BJ (cell line): Measurements from ENCODE around the gene ECI2. TPM values are rescaled to one million over a fixed set of nuclear protein-coding genes. Genes with fewer than 3 reads are reported as not detected.
A peak's percentile ranks its signal among the peaks of the same experiment; 100 is the strongest.

Experiments used
- CTCF ChIA-PET: fragments of 350-600 bp; formaldehyde crosslinking; extraction: SDS; loops from one replicate; lab custom pipeline; 2021; ENCODE audit warnings: antibody characterized with exemption, inconsistent platforms; lab: Yijun Ruan, JAX
- POLR2A ChIA-PET: fragments of 300-600 bp; sonication (Branson Sonifier 250); formaldehyde crosslinking; extraction: SDS; loops from one replicate; lab custom pipeline; 2021; ENCODE audit warnings: antibody characterized with exemption; lab: Charles Lee
- DNase-seq: peaks from one replicate; pipeline ENCODE4 v3.0.0-alpha.2; 2011; ENCODE audit warnings: low read depth
- H3K27me3 ChIP-seq: 2 replicates; pipeline ENCODE4 v1.6.0; 2011; ENCODE audit warnings: low read length; ENCODE audit not compliant: control insufficient read depth, insufficient read depth
- H3K36me3 ChIP-seq: 2 replicates; pipeline ENCODE4 v1.5.1; 2011; ENCODE audit warnings: low read length; ENCODE audit not compliant: control insufficient read depth, insufficient read depth
- H3K4me3 ChIP-seq: 2 replicates; pipeline ENCODE4 v1.5.1; 2011; ENCODE audit warnings: low read depth, mild to moderate bottlenecking, control low read depth, low read length
- polyA plus RNA-seq: library from polyadenylated mRNA; depleted of rRNA; stranded (reverse); fragments of >200 nt; gene quantifications from 2 replicates; pipeline ENCODE4 v1.2.3, GENCODE V29; 2011
- TF ChIP-seq, protein P1 (sequence below): IDR thresholded peaks from 2 replicates; pipeline ENCODE4 v1.5.1; 2011; ENCODE audit warnings: low read depth, mild to moderate bottlenecking, control low read depth, inconsistent platforms, low read length, moderate library complexity; ENCODE audit not compliant: insufficient read depth

ECI2 gene
- polyA plus RNA-seq, 1 experiment = 55.3 TPM

DNA sequence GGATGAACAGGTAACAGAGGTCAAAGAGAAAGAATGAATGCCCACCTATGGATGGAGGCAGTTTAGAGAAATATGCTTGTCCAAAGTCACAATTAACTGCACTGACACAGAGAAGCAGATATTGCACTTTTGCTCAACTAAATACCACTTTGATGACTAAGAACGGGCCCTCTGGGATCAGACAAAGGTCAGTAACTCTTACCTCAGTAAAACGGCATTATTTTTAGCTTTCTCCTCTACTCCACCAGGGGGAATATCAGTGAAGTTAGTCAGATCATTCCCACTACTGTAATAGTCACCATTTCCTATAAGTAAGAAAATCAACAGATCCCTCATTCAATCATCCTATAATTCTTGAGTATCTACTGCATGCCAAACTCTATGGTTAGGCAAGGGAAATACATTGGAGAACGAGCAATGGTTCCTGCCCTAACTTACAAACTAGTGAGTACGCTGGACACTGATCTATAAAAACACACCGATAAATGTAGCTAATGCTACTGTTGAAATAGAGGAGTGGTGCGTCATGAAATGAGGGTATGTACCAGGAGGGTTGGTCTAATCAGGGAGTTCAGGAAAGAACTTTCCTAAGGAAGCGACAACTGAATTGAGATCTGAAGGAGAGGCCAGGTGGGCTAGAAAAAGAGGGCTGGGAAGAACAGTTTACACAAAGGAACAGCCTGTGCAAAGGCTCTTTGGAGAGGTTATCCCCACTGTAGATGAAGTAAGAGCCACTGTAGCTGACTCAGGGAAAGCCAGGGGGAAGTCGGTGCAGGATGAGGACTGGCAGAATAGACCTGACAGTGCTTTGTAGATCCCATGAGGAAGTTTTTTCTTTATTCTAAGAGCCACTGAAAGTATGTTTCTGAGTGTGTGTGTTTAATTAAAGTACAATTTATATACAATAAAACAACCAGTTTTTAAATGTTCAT, 9.2 kb downstream of the ECI2 start:
- peak; percentile 60 for DNase-seq
- no peak overlapping the region for H3K4me3 ChIP-seq
- TF ChIP-seq, protein P1, sequence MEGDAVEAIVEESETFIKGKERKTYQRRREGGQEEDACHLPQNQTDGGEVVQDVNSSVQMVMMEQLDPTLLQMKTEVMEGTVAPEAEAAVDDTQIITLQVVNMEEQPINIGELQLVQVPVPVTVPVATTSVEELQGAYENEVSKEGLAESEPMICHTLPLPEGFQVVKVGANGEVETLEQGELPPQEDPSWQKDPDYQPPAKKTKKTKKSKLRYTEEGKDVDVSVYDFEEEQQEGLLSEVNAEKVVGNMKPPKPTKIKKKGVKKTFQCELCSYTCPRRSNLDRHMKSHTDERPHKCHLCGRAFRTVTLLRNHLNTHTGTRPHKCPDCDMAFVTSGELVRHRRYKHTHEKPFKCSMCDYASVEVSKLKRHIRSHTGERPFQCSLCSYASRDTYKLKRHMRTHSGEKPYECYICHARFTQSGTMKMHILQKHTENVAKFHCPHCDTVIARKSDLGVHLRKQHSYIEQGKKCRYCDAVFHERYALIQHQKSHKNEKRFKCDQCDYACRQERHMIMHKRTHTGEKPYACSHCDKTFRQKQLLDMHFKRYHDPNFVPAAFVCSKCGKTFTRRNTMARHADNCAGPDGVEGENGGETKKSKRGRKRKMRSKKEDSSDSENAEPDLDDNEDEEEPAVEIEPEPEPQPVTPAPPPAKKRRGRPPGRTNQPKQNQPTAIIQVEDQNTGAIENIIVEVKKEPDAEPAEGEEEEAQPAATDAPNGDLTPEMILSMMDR = peak; percentile 56

DNA sequence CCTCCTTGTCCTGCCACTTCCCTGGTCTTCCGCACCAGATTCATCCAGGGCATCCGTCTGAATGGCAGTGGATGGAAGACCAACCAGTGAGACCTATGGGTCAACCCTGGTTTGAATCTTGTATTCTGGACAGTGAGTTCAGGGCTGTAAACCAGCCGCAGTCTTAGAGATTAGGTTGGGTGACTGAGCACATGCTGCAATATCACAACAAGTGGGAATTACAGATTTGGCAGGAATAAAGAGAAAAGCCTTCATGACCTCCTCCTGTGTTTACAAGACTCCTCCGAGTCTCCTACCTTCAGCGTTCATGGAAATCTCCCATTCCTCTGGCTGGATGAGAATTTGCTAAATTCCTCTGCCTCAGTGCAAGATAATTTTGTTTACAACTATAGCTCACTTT, 9.9 kb downstream of the ECI2 start:
- no peak for DNase-seq
- CTCF ChIA-PET = interaction anchor here (0.6 to 1.6 kb wide), 5 partner anchors 14 to 113 kb away, joined by 3 to 5 read pairs (median 3); no protein-coding TSS in a partner anchor
- TF ChIP-seq, protein P1 = no peak
- H3K36me3 ChIP-seq = peaks cover 1% of the 10 kb centered on the region
- POLR2A ChIA-PET = no interaction called here
- H3K27me3 ChIP-seq = no peaks in the 10 kb centered on the region
- no peak overlapping the region for H3K4me3 ChIP-seq

More for the DNA sequence above, 9.2 kb downstream of the ECI2 start:
- CTCF ChIA-PET = interaction anchor here (0.6 to 1.6 kb wide), 5 partner anchors 14 to 112 kb away, joined by 3 to 5 read pairs (median 3); no protein-coding TSS in a partner anchor
- Histone ChIP-seq H3K36me3 (peaks cover 1% of the 10 kb centered on the region), H3K27me3 (no peaks in the 10 kb centered on the region)
- POLR2A ChIA-PET = no interaction called here

DNA sequence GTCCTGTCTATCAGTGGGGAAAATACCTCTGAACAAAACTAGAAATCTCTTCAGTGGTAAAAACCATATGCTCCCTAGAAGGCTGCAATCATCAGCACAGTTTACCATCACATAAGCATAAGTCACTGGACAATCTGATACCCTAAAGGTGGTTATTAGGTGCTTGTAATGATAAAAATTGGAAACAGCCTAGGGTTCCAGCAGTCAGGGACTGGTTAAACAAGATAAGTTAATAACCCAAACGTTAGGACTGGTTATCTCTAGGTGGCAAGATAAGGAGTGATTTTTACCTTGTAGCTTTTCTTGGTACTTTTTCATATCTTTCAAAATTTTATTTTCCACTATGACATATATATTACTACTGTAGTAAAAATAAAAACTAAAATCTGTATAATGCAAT, 11.0 kb downstream of the ECI2 start:
- no peak for DNase-seq
- Histone ChIP-seq H3K4me3 (no peak overlapping the region), H3K36me3 (peaks cover 1% of the 10 kb centered on the region), H3K27me3 (no peaks in the 10 kb centered on the region)
- TF ChIP-seq, protein P1 = no peak
- CTCF ChIA-PET = interaction anchor here (0.7 to 0.9 kb wide), 2 partner anchors 28 to 31 kb away, joined by 3 read pairs; no protein-coding TSS in a partner anchor
- POLR2A ChIA-PET = no interaction called here

DNA sequence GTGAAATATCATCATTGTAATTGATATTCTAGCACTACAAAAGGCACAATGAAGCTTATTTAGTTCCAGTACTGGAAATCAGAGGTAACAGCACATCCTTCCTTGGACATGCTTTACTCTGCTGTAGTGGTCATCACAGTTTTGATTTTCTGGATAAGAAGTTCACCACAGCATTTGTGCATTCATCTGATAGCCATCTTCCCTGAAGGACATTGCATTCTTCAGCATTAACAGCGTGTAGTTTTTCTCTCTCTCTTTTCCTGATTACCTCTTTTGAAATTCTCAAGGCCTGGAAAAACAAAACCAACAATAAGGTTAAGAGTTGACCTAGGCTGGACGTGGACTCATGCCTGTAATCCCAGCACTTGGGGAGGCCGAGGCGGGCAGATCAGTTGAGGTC, 19.6 kb downstream of the ECI2 start:
- POLR2A ChIA-PET = interaction anchor here (0.9 kb wide), 1 partner anchor 642 kb away, joined by 5 read pairs; no protein-coding TSS in a partner anchor
- DNase-seq = no peak
- Histone ChIP-seq H3K36me3 (peaks cover 11% of the 10 kb centered on the region), H3K27me3 (no peaks in the 10 kb centered on the region), H3K4me3 (no peak overlapping the region)
- CTCF ChIA-PET = interaction anchor here (1.1 kb wide), 1 partner anchor 48 kb away, joined by 3 read pairs; no protein-coding TSS in a partner anchor
- TF ChIP-seq, protein P1 = no peak

DNA sequence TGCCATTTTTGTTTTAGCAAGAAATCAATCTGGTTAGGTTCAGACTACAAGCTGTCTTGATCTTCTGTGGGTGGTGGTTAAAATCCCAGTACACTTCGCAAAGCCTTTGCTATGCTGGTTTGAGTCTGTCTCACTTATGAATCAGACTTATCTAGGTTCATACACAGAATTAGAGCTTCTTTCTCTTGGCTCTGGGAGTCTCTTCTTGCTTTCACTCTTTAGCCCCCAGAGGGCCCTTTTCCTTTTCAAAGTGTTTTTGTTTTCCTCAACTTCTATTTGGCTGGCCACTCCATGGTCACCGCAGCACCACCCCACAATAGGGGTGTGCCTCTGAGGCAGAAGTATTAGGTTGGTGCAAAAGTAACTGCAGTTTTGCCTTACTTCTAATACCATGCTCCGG, 21.3 kb downstream of the ECI2 start:
- Histone ChIP-seq H3K36me3 (peaks cover 10% of the 10 kb centered on the region), H3K4me3 (no peak overlapping the region), H3K27me3 (no peaks in the 10 kb centered on the region)
- TF ChIP-seq, protein P1 = no peak
- no peak for DNase-seq
- ChIA-PET POLR2A (no interaction called here), CTCF (interaction anchor here (0.6 kb wide), 1 partner anchor 8 kb away, joined by 3 read pairs; no protein-coding TSS in a partner anchor)
